ENCODE results near the gene PRDM12. TPM values are rescaled to one million over a fixed set of nuclear protein-coding genes. Genes with fewer than 3 reads are reported as not detected.
A peak's percentile ranks its signal among the peaks of the same experiment; 100 is the strongest.

PRDM12 gene
- total RNA-seq, 4 donors from 2014 or later = 0.21 TPM; not detected in 3

DNA sequence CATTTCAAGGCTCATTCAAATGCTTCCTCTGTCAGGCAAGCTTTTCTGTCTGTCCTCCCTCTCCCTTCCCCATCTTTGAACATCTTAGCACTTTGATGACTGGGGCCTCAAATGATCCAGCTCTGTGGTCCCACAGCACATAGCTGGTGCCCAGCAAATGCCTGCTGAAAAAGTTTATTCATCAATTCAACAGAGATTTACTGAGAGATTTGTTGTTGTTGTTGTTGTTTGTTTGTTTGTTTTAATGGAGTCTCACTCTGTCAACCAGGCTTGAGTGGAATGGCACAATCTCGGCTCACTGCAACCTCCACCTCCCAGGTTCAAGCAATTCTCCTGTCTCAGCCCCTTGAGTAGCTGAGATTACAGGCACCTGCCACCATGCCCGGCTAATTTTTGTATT is 23.2 kb downstream of the PRDM12 start:
- intact Hi-C loops (cut with DNase I; ENCODE audit: low total_unique reads) = no loop called here
- DNase-seq (ENCODE audit: low spot score in 2 of 2) = no peak
- 90 to 92% methylated on average over 2 of the region's 2 CpGs for WGBS, 2 donors
- TF ChIP-seq POLR2A (IDR thresholded peaks at IDR 0.05) = no peak
- TF ChIP-seq, protein P1, sequence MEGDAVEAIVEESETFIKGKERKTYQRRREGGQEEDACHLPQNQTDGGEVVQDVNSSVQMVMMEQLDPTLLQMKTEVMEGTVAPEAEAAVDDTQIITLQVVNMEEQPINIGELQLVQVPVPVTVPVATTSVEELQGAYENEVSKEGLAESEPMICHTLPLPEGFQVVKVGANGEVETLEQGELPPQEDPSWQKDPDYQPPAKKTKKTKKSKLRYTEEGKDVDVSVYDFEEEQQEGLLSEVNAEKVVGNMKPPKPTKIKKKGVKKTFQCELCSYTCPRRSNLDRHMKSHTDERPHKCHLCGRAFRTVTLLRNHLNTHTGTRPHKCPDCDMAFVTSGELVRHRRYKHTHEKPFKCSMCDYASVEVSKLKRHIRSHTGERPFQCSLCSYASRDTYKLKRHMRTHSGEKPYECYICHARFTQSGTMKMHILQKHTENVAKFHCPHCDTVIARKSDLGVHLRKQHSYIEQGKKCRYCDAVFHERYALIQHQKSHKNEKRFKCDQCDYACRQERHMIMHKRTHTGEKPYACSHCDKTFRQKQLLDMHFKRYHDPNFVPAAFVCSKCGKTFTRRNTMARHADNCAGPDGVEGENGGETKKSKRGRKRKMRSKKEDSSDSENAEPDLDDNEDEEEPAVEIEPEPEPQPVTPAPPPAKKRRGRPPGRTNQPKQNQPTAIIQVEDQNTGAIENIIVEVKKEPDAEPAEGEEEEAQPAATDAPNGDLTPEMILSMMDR (IDR thresholded peaks at IDR 0.05) = no peak
- no peak overlapping the region for H3K4me3 ChIP-seq (ENCODE audit: low read depth, poor library complexity, severe bottlenecking)

DNA sequence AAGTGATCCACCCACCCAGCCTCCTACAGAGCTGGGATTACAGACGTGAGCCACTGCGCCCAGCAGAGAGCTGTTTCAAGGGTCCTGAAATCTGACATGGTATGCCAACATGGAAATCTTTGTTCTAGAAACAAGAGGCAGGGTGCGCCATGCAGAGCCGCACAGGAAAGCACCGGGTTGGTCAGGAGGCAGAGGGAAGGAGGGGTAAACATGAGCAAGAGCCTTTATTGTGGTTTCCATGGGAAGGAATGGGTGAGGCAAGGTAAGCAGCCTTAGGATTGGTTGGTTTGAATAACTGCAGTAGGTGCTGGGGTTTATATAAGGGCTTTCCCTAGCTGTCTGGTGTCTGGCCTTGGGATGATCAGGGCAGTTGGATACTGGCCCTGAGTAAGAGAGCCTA is 23.7 kb downstream of the PRDM12 start:
- no peak for DNase-seq (ENCODE audit: low spot score in 2 of 2)
- TF ChIP-seq, protein P1 (IDR thresholded peaks at IDR 0.05) = no peak
- TF ChIP-seq POLR2A (IDR thresholded peaks at IDR 0.05) = no peak
- H3K4me3 ChIP-seq (ENCODE audit: low read depth, poor library complexity, severe bottlenecking) = no peak overlapping the region
- WGBS, 2 donors = 81 to 87% methylated on average over 5 of the region's 5 CpGs
- intact Hi-C loops (cut with DNase I; ENCODE audit: low total_unique reads) = no loop called here

DNA sequence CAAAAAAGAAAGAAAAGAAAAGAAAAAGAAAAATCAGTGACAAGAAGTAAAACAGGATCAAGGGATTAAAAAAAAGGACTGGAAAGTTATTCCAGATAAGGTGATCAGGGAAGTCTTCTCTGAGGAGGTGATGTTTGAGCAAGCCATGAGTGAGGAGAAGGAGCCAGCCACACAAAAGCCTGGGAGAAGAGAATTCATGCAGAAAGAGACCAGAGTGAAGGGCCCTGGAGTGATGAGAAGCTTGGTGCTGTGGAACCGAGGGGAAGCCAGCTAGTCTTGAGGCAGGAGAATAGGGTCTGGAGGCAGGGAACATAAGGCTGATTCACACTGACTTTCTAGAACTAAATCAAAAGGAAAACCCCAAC is 25.2 kb downstream of the PRDM12 start:
- WGBS, 2 donors = 35 to 38% methylated on average over 1 of the region's 1 CpG
- no peak overlapping the region for H3K4me3 ChIP-seq (ENCODE audit: low read depth, poor library complexity, severe bottlenecking)
- no peak for DNase-seq (ENCODE audit: low spot score in 2 of 2)
- intact Hi-C loops (cut with DNase I; ENCODE audit: low total_unique reads) = no loop called here
- no peak for TF ChIP-seq POLR2A (IDR thresholded peaks at IDR 0.05)
- TF ChIP-seq, protein P1 (IDR thresholded peaks at IDR 0.05) = no peak

DNA sequence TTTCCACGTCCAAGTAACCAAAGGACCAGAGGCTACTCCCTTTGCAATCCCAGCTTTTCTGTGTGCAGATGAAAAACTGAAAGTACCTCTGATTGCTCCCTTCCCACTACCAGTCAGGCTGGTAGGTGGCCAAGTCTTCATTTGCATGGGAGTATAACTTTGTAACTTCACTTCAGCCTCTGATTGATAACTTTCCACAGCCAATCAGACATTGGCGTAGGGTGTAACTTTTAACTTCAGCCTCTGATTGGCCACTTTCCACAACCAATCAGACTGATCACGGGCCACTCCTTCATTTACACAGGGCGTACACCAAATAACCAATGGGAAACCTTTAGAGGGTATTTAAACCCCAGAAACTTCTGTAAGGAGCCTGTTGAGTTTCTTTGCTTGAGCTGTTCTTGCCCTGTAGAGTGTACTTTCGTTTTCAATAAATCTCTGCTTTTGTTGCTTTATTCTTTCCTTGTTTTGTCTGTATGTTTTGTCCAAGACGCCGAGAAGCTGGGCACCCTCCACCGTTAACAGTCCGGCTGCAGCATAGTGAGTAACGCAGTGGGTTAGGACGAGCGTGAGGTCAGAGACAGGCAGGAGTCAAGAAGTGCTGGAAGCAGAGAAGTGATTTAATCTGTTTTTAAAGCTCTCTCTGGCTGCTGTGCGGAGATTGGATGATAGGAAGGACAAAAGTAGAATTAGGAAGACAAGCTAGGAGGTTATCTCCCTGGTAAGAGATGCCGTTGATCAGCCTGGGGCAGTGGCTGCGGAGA is 25.7 kb downstream of the PRDM12 start:
- H3K4me3 ChIP-seq (ENCODE audit: low read depth, poor library complexity, severe bottlenecking) = no peak overlapping the region
- intact Hi-C loops (cut with DNase I; ENCODE audit: low total_unique reads) = no loop called here
- TF ChIP-seq POLR2A (IDR thresholded peaks at IDR 0.05) = no peak
- WGBS, 2 donors = 50 to 60% methylated on average over 15 of the region's 15 CpGs
- DNase-seq (ENCODE audit: low spot score in 2 of 2) = peak in 1 of 2 donors; percentile 79

DNA sequence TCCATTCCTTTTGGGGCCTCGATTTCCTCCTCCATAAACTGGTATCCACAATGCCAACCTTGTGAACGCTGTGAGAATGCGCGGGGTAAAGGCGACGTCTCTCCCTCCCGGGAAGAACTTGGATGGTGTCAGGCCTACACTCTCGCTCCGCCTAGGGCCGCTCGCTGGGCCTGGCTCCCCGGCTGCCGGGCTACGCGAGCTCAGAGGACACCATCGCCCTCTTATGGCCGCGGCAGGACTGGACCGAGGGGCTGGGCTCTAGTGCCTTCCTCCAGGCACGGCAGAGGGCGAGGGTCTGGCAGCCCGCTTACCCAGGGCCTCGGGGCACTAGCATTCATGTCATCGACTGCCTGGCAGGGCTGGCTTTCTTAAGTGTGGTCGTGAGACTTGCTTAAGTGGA is 27.9 kb downstream of the PRDM12 start:
- H3K4me3 ChIP-seq (ENCODE audit: low read depth, poor library complexity, severe bottlenecking) = no peak overlapping the region
- no peak for DNase-seq (ENCODE audit: low spot score in 2 of 2)
- 60 to 65% methylated on average over 25 of the region's 25 CpGs for WGBS, 2 donors
- intact Hi-C loops (cut with DNase I; ENCODE audit: low total_unique reads) = no loop called here
- TF ChIP-seq, protein P1 (IDR thresholded peaks at IDR 0.05) = no peak

DNA sequence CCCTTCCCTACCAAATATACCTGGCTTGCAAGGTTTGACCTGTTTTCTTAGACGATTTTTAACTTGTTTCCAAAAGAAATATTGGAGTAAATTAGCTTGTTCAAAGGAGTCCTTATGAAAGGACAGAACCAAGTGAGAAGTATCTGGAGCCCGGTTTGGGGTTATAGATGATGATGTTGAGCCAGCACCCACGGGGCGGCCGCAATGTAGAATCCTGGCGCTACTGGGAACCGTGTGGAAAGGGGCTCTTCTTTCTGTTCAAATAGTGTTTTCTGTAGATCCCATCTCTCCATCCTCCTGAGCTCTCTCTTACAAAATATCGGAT is 28.7 kb downstream of the PRDM12 start:
- TF ChIP-seq, protein P1 (IDR thresholded peaks at IDR 0.05) = no peak
- no peak for TF ChIP-seq POLR2A (IDR thresholded peaks at IDR 0.05)
- no peak overlapping the region for H3K4me3 ChIP-seq (ENCODE audit: low read depth, poor library complexity, severe bottlenecking)
- no peak for DNase-seq (ENCODE audit: low spot score in 2 of 2)
- 6 to 7% methylated on average over 8 of the region's 8 CpGs for WGBS, 2 donors
- intact Hi-C loops (cut with DNase I; ENCODE audit: low total_unique reads) = no loop called here
